Neural crest cell (in vitro differentiated cells): Measurements from ENCODE around the gene A2M. TPM values are rescaled to one million over a fixed set of nuclear protein-coding genes. Genes with fewer than 3 reads are reported as not detected.
A peak's percentile ranks its signal among the peaks of the same experiment; 100 is the strongest.

Experiments
- DNase-seq: peaks from one replicate; pipeline ENCODE4 v3.0.0; 2021; ENCODE audit warnings: low read depth, mixed read lengths, low spot score
- H3K27ac Mint-ChIP-seq: one replicate; pipeline ENCODE4 v1.8.0; 2021; ENCODE audit warnings: mild to moderate bottlenecking, mixed read lengths; ENCODE audit not compliant: unreplicated experiment
- H3K27me3 Mint-ChIP-seq: 2 replicates; pipeline ENCODE4 v1.8.0; 2021; ENCODE audit warnings: low read depth, mild to moderate bottlenecking, mixed read lengths
- H3K36me3 Mint-ChIP-seq: 2 replicates; pipeline ENCODE4 v1.8.0; 2021; ENCODE audit warnings: low read depth, mild to moderate bottlenecking, mixed read lengths
- H3K4me1 Mint-ChIP-seq: 2 replicates; pipeline ENCODE4 v1.8.0; 2021; ENCODE audit warnings: mixed read lengths
- H3K4me3 Mint-ChIP-seq: one replicate; pipeline ENCODE4 v1.8.0; 2021; ENCODE audit warnings: mild to moderate bottlenecking, mixed read lengths
- H3K9me3 Mint-ChIP-seq: 2 replicates; pipeline ENCODE4 v1.8.0; 2021; ENCODE audit warnings: mixed read lengths
- CTCF ChIP-seq: fragments of 200-600 bp; sonication (generic); conservative IDR thresholded peaks from 2 replicates; pipeline ENCODE4 v1.5.0; 2021; ENCODE audit warnings: antibody characterized with exemption, mild to moderate bottlenecking
- total RNA-seq: library from RNA; stranded (reverse); gene quantifications from 2 replicates; pipeline ENCODE4 v1.2.1, GENCODE V29; 2021

A2M gene
- total RNA-seq, 1 donor from 2014 or later = 66.4 TPM

GRCh38 chr12:9086087-9086486 is 29.6 kb downstream of the A2M start:
- H3K4me1 Mint-ChIP-seq = no peaks in the 10 kb centered on the region
- TF ChIP-seq CTCF = no peak
- H3K36me3 Mint-ChIP-seq = peaks cover 30% of the 10 kb centered on the region
- no peak overlapping the region for H3K4me3 Mint-ChIP-seq
- H3K9me3 Mint-ChIP-seq = peaks cover 19% of the 10 kb centered on the region
- H3K27ac Mint-ChIP-seq = no peak overlapping the region
- no peaks in the 10 kb centered on the region for H3K27me3 Mint-ChIP-seq
- no peak for DNase-seq

- H3K36me3 Mint-ChIP-seq = peaks cover 33% of the 10 kb centered on the region
- no peak overlapping the region for H3K27ac Mint-ChIP-seq
- H3K4me3 Mint-ChIP-seq = no peak overlapping the region
- TF ChIP-seq CTCF = no peak
- H3K27me3 Mint-ChIP-seq = no peaks in the 10 kb centered on the region
- no peaks in the 10 kb centered on the region for H3K4me1 Mint-ChIP-seq
- DNase-seq = no peak
- H3K9me3 Mint-ChIP-seq = peaks cover 22% of the 10 kb centered on the region
Measured at GRCh38 chr12:9084417-9084816, 31.3 kb downstream of the A2M start.

- no peak for DNase-seq
- peaks cover 37% of the 10 kb centered on the region for H3K36me3 Mint-ChIP-seq
- H3K4me3 Mint-ChIP-seq = no peak overlapping the region
- peaks cover 22% of the 10 kb centered on the region for H3K9me3 Mint-ChIP-seq
- TF ChIP-seq CTCF = no peak
- no peak overlapping the region for H3K27ac Mint-ChIP-seq
- H3K4me1 Mint-ChIP-seq = no peaks in the 10 kb centered on the region
- H3K27me3 Mint-ChIP-seq = no peaks in the 10 kb centered on the region
Measured at GRCh38 chr12:9083793-9084192, 31.9 kb downstream of the A2M start.

- no peak overlapping the region for H3K4me3 Mint-ChIP-seq
- H3K9me3 Mint-ChIP-seq = peaks cover 22% of the 10 kb centered on the region
- no peaks in the 10 kb centered on the region for H3K27me3 Mint-ChIP-seq
Measured at GRCh38 chr12:9081667-9082427, 33.9 kb downstream of the A2M start.

GRCh38 chr12:9079883-9080675 is 35.6 kb downstream of the A2M start:
- no peak overlapping the region for H3K27ac Mint-ChIP-seq
- no peaks in the 10 kb centered on the region for H3K27me3 Mint-ChIP-seq
- peak; percentile 35 for TF ChIP-seq CTCF
- no peak for DNase-seq
- no peak overlapping the region for H3K4me3 Mint-ChIP-seq
- no peaks in the 10 kb centered on the region for H3K4me1 Mint-ChIP-seq
- H3K36me3 Mint-ChIP-seq = peaks cover 31% of the 10 kb centered on the region
- peaks cover 22% of the 10 kb centered on the region for H3K9me3 Mint-ChIP-seq

More at GRCh38 chr12:9081667-9082427, 33.9 kb downstream of the A2M start:
- no peak for TF ChIP-seq CTCF
- DNase-seq = no peak
- Mint-ChIP-seq H3K36me3 (peaks cover 36% of the 10 kb centered on the region), H3K4me1 (no peaks in the 10 kb centered on the region), H3K27ac (no peak overlapping the region)
